GM21723 (cell line): ENCODE data around the gene THRSP.
"Not testable (repeated sequence)": the region's sequence is repeated elsewhere in the genome, so short reads cannot be mapped to it uniquely, and the experiment has no call there.

Experiments
- ATAC-seq: cut with Tn5 transposase; IDR thresholded peaks from one replicate; pipeline ENCODE4 v1.9.1; 2021; ENCODE audit warnings: mild to moderate bottlenecking, moderate library complexity; ENCODE audit not compliant: unreplicated experiment

The THRSP gene

GRCh38 chr11:78085972-78086371, 22.3 kb downstream of the THRSP start:
- no peak for ATAC-seq

DNA sequence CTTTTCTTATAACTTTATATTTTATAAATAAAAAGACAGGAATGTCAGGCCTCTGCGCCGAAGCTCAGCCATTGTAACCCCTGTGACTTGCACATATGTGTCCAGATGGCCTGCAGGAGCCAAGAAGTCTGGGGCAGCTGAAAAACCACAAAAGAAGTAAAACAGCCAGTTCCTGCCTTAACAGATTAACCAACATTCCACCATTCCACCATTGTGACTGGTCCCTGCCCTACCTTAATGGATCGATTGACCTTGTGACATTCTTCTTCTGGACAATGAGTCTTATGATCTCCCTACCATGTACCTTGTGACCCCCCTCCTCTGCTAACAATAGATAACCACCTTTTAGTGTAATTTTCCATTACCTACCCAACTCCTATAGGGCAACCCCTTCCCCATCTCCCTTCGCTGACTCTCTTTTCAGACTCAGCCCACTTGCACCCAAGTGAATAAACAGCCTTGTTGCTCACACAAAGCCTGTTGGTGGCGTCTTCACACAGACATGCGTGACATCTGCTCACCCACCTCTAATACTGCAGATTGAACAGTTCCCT, 22.9 kb downstream of the THRSP start:
- ATAC-seq, result not testable (repeated sequence)

DNA sequence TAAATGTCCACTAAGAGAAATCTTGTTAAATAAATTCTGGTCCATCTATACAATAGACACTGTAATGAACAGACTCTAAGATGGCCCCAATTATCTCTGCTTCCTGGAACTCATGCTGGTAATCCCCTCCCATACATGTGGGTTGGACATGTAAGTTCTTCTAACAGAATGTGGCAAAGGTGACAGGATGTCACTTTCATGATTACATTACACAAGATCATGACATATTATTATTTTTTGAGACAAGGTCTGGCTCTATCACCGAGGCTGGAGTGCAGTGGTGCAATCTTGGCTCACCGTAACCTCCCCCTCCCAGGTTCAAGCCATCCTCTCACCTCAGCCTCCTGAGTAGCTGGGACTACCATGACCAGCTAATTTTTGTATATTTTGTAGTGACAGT, 30.6 kb downstream of the THRSP start:
- ATAC-seq, result no peak

DNA sequence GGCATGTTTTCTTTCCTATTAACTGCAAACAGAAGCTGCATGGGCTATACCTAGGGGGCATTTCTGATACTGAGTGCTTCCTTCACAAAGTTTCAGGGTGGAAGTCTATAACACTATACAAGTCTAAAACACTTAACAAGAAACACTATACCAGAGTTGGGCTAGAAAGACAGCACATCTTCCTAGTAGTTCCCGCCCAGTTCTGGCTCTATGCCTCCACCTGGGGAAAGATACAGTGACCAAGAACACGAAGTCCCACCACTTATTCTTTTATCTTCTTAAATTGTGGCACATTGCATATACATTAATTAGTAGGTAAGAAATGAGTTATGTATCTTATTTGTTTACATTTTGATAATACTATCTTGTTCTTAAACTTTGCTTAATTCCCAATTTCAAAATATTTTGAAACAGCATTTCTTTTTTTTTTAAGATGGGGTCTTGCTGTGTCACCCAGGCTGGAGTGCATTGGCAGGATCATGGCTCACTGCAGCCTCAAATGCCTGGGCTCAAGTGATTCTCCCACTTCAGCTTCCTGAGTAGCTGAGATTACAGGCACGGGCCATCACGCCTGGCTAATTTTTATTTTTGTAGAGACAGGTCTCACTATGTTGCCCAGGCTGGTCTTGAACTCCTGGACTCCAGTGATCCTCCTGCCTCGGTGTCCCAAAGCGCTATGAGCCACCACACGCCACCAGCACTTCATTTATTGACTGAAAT, 34.2 kb downstream of the THRSP start:
- ATAC-seq, result no peak

GRCh38 chr11:78099666-78100065, 36.0 kb downstream of the THRSP start:
- no peak for ATAC-seq

DNA sequence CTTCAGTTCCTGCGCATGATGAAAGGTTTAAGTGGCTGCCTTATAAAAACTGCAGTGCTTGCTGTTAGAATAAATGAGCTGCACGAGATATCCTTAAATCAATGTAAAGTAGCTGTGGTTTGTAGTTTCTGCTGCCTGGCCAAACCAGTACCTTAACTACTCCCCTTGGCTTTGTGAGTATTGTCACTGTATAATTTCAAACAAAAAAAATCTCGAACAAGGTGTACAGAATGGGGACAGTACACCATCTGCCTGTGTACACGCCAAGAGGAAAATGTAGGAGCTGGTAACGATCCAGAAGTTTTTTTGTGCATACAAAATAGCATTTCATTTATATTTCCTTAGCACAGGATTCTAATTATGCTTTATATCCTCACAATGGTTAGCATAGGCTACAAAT, 36.6 kb downstream of the THRSP start:
- no peak for ATAC-seq

- ATAC-seq, result no peak
Measured at GRCh38 chr11:78100676-78101472, 37.2 kb downstream of the THRSP start.

DNA sequence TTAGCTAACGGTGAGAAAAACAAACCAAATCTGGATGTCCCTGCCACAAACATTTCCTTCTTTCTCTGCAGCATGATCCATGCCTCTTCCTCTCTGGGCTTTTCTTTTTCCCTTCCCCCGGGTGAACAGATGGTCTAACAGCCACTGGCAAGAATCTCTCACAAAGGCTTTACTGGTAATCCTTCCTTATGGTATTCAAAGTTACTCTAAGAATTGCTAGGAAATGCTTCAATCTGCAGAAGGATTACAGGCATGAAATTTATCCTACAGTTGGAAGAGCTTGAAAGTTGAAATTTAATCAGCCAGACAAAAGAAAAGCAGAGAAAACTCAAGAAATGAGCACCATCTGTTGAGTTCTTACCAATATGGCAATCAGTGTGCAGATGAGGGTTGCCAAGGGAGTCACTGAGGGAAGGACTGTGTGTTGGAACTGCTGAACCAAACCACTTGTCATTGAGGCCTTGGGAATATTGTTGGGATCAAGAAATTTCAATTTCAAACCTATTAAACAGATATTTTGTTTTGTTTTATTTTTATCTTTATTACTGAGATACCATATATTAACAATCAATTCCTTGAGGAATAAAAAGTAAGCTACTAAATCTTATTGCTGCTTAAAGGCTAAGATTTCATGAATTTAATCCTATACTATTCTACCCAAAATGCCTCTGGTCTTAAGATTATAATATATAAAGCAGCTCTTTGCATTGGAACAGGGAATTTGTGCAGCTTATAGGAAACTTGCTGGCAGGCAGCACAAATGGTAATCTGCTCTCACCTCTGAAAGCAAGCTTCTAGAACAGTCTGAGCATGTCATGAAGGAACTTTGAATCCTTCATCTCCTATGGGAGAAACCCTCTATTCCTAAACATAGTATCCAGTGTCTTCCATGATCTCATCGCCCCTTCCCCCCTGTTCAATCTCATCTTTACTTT, 45.7 kb downstream of the THRSP start:
- no peak for ATAC-seq

DNA sequence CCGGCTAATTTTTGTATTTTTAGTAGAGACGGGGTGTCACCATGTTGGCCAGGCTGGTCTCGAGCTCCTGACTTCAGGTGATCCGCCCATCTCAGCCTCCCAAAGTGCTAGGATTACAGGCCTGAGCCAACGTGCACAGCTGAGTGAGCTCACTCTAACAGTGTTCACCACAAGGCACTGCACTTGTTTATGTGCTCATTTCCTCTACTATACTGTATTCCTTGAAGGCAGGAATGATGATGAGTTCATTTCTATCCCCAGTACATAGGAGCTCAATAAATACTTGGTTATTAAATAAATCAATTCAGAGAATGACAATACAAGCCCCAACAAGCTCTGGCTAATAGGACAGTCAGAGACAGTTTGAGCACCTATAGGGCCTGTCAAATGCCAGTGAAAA, 46.7 kb downstream of the THRSP start:
- ATAC-seq, result no peak

- ATAC-seq, result no peak
Measured at GRCh38 chr11:78110830-78111229, 47.2 kb downstream of the THRSP start.

DNA sequence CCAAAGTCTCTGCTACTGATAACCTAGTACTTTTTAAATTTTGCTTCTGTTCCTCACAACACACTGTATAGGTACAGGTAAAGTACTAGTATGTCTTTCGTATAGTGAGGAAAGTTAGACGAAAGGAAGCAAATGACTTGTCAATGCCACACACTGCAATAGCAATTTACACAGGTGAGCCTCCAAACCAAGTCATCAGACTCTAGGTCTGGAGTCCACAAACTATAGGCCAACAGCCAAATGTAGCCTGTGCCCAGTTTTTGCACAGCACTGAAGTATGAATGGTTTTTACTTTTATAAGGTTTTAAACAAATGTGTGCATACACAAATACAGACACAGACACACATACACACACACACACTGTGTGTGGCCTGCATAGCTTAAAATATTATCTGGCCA, 47.6 kb downstream of the THRSP start:
- no peak for ATAC-seq

- peak; percentile 91 for ATAC-seq
Measured at GRCh38 chr11:78112582-78113275, 49.1 kb downstream of the THRSP start.
